Suprapubic skin (tissue), 4 donors: ENCODE measurements around the gene SHBG. TPM values are rescaled to one million over a fixed set of nuclear protein-coding genes. Genes with fewer than 3 reads are reported as not detected.
A peak's percentile ranks its signal among the peaks of the same experiment; 100 is the strongest.
"Not testable (repeated sequence)": the region's sequence is repeated elsewhere in the genome, so short reads cannot be mapped to it uniquely, and the experiment has no call there.

ENCODE experiments used
- DNase-seq, 2 donors: peaks; one replicate each; pipeline ENCODE4 v3.0.0-alpha.2; 2019; ENCODE audit warnings: low spot score in 2 of 2
- H3K27ac ChIP-seq: fragments of 200-600 bp; sonication (generic); one replicate; pipeline ENCODE4 v1.5.1; 2019
- H3K27me3 ChIP-seq: fragments of 200-600 bp; sonication (generic); one replicate; pipeline ENCODE4 v1.5.1; 2019
- H3K36me3 ChIP-seq: fragments of 200-600 bp; sonication (generic); one replicate; pipeline ENCODE4 v1.5.1; 2019
- H3K4me1 ChIP-seq: fragments of 200-600 bp; sonication (generic); one replicate; pipeline ENCODE4 v1.5.1; 2019
- H3K4me3 ChIP-seq: fragments of 200-600 bp; sonication (generic); one replicate; pipeline ENCODE4 v1.5.1; 2019; ENCODE audit warnings: mild to moderate bottlenecking
- H3K9me3 ChIP-seq: fragments of 200-600 bp; sonication (generic); one replicate; pipeline ENCODE4 v1.5.1; 2019
- EP300 ChIP-seq: sonication (generic); formaldehyde crosslinking; IDR thresholded peaks from one replicate; pipeline ENCODE4 v1.6.1; 2017; ENCODE audit warnings: antibody characterized with exemption
- POLR2A ChIP-seq, 2 donors: fragments of 450-650 bp; IDR thresholded peaks; one replicate each; pipeline ENCODE4 v1.6.1; 2017; ENCODE audit warnings: antibody characterized with exemption in 2 of 2, mild to moderate bottlenecking in 2 of 2, moderate library complexity in 2 of 2
- POLR2AphosphoS5 ChIP-seq, 3 donors: sonication (generic); formaldehyde crosslinking; IDR thresholded peaks; one replicate each; pipeline ENCODE4 v1.6.1; 2017; ENCODE audit warnings: antibody characterized with exemption in 3 of 3
- WGBS: methylation state at CpG from one replicate; pipeline ENCODE4 v1.1.5; 2018; 5-methylcytosine and 5-hydroxymethylcytosine counted together
- total RNA-seq, 4 donors: library from RNA; depleted of rRNA; stranded (reverse); fragments of >200 nt; gene quantifications; one replicate each; pipeline ENCODE4 v1.1.0, GENCODE V29; 2016
- TF ChIP-seq, protein P1 (sequence below), 2 donors: fragments of 200-600 bp in 1 of 2; fragments of 450-650 bp in 1 of 2; sonication (generic) in 1 of 2; IDR thresholded peaks; one replicate each; pipeline ENCODE4 v1.5.1; 2016 to 2019; ENCODE audit warnings: antibody characterized with exemption in 2 of 2, mild to moderate bottlenecking in 1 of 2, moderate library complexity in 1 of 2

The SHBG gene
- total RNA-seq, 4 donors from 2014 or later: not detected

DNA sequence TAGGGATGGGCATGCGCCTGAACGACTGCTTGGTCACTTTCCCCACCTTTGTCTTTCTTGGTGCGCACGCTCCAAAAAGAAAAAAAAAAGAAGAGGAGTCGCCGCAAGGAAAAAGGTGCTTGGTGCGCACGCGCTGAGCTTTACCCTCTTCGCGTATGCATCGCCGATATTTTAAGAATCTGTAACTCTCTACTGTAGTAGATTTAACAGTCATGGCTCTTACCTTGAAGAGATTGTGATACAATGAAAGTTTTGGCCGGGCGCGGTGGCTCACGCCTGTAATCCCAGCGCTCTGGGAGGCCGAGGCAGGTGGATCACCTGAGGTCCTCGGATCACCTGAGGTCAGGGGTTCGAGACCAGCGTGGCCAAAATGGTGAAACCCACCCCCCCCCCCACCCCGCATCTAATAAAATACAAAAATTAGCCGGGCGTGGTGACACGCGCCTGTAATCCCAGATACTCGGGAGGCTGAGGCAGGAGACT, 14.6 kb upstream of the SHBG start:
- H3K27me3 ChIP-seq: no peaks in the 10 kb centered on the region
- peak overlapping the region; percentile 83 for H3K4me3 ChIP-seq
- H3K4me1 ChIP-seq: peaks cover 40% of the 10 kb centered on the region
- H3K36me3 ChIP-seq: peaks cover 10% of the 10 kb centered on the region
- H3K9me3 ChIP-seq: no peaks in the 10 kb centered on the region
- DNase-seq: no peak
- 2% methylated on average over 28 of the region's 28 CpGs for WGBS
- peak overlapping the region; percentile 94 for H3K27ac ChIP-seq
- TF ChIP-seq POLR2AphosphoS5 (IDR thresholded peaks at IDR 0.05) (no peak), EP300 (no peak)
- TF ChIP-seq, protein P1, sequence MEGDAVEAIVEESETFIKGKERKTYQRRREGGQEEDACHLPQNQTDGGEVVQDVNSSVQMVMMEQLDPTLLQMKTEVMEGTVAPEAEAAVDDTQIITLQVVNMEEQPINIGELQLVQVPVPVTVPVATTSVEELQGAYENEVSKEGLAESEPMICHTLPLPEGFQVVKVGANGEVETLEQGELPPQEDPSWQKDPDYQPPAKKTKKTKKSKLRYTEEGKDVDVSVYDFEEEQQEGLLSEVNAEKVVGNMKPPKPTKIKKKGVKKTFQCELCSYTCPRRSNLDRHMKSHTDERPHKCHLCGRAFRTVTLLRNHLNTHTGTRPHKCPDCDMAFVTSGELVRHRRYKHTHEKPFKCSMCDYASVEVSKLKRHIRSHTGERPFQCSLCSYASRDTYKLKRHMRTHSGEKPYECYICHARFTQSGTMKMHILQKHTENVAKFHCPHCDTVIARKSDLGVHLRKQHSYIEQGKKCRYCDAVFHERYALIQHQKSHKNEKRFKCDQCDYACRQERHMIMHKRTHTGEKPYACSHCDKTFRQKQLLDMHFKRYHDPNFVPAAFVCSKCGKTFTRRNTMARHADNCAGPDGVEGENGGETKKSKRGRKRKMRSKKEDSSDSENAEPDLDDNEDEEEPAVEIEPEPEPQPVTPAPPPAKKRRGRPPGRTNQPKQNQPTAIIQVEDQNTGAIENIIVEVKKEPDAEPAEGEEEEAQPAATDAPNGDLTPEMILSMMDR (IDR thresholded peaks at IDR 0.05): no peak

DNA sequence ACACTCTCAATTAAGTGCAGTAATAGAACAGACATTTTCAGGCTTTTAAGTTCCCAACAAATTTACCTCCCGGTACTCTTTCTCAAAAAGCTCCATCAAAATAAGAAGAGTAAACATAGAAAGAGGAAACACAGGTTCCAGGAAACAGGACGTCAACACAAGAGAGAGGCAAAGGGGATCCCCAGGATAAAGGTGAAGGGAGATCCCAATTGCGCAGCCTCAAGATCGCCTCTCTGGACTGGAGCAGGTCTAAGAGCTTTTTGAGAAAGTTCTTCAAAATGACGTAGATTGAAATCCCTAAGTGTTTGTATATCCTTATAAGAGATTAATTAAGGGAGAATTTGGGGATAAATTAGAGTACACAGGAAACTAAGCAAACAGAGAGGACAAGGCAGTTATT, 11.3 kb upstream of the SHBG start:
- no peaks in the 10 kb centered on the region for H3K27me3 ChIP-seq
- DNase-seq: no peak
- TF ChIP-seq EP300 (no peak), POLR2A (IDR thresholded peaks at IDR 0.05) (no peak), POLR2AphosphoS5 (IDR thresholded peaks at IDR 0.05) (no peak)
- TF ChIP-seq, protein P1 (IDR thresholded peaks at IDR 0.05): no peak
- H3K27ac ChIP-seq: no peak overlapping the region
- H3K36me3 ChIP-seq: no peaks in the 10 kb centered on the region
- 88% methylated on average over 5 of the region's 5 CpGs for WGBS
- peaks cover 10% of the 10 kb centered on the region for H3K4me1 ChIP-seq
- no peaks in the 10 kb centered on the region for H3K9me3 ChIP-seq
- no peak overlapping the region for H3K4me3 ChIP-seq

DNA sequence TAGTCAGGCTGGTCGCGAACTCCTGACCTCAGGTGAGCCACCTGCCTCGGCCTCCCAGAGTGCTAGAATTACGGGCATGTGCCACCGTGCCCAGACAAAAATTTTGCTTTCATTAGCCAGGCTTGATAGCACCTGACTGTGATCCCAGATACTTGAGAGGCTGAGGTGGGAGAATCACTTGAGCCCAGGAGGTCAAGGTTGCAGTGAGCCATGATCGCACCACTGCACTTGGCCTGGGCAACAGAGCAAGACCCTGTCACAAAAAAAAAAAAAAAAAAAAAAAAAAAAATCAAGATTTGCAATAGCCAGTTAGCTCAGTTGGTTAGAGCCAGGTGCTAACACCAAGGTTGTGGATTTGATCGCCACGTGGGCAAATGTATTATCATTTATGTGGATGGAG, 9.1 kb upstream of the SHBG start:
- H3K27ac ChIP-seq: no peak overlapping the region
- H3K27me3 ChIP-seq: no peaks in the 10 kb centered on the region
- H3K4me1 ChIP-seq: no peaks in the 10 kb centered on the region
- DNase-seq: no peak
- 80% methylated on average over 8 of the region's 8 CpGs for WGBS
- no peaks in the 10 kb centered on the region for H3K36me3 ChIP-seq
- no peaks in the 10 kb centered on the region for H3K9me3 ChIP-seq
- H3K4me3 ChIP-seq: no peak overlapping the region
- TF ChIP-seq EP300: no peak
- TF ChIP-seq POLR2A (IDR thresholded peaks at IDR 0.05): no peak

DNA sequence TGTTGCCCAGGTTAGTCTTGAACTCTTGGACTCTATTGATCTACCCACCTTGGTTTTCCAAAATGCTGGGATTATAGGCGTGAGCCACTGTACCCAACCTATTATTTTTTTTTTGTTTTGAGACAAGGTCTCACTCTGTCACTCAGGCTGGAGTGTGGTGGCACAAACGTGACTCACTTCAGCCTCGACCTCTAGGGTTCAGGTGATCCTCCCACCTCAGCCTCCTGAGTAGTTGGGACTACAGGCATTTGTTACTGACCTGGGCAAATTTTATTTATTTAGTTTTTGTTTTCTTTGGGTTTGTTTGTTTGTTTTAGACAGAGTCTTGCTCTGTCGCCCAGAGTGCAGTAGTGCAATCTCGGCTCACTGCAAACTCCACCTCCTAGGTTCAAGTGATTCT, 6.3 kb upstream of the SHBG start:
- Histone ChIP-seq H3K4me1 (peaks cover 14% of the 10 kb centered on the region), H3K36me3 (no peaks in the 10 kb centered on the region), H3K4me3 (no peak overlapping the region), H3K27me3 (no peaks in the 10 kb centered on the region), H3K9me3 (no peaks in the 10 kb centered on the region), H3K27ac (no peak overlapping the region)
- no peak for DNase-seq
- TF ChIP-seq EP300 (no peak), POLR2AphosphoS5 (IDR thresholded peaks at IDR 0.05) (no peak), POLR2A (IDR thresholded peaks at IDR 0.05) (no peak)
- TF ChIP-seq, protein P1 (IDR thresholded peaks at IDR 0.05): no peak
- 88% methylated on average over 5 of the region's 5 CpGs for WGBS

DNA sequence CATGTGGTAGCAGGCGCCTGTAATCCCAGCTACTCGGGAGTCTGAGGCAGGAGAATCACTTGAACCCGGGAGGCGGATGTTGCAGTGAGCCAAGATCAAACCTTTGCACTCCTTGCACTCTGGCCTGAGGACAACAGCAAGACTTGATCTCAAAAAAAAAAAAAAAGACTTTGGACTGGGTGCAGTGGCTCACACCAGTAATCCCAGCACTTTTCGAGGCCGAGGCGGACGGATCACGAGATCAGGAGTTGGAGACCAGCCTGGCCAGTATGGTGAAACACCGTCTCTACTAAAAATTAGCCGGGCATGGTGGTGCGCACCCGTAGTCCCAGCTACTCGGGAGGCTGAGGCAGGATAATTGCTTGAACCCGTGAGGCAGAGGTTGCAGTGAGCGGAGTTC, 4.2 kb upstream of the SHBG start:
- H3K4me1 ChIP-seq: peaks cover 14% of the 10 kb centered on the region
- H3K27ac ChIP-seq, H3K9me3 ChIP-seq, H3K27me3 ChIP-seq, DNase-seq, H3K36me3 ChIP-seq, H3K4me3 ChIP-seq: not testable (repeated sequence)
- 96% methylated on average over 16 of the region's 16 CpGs for WGBS

DNA sequence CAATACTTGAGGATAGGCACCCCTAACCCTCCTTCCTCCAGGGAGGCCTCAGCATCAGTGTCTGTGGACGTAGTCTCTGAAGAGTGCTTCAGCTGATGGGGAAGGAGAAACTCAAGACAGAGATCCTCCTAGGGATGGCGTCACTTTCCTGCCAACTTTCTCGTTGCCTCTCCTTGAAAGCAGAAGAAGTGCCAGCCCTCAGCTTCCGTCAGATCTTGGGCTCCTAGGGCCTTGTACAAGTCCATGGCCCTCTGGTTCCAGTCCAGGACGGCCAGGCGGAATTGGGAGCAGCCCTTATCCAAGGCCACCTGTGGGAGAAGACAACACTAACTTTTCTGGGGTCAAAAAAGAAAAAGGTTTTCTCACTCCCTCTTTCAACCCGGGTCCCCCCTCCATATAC, 3.6 kb upstream of the SHBG start:
- H3K9me3 ChIP-seq: no peaks in the 10 kb centered on the region
- H3K27ac ChIP-seq: no peak overlapping the region
- no peaks in the 10 kb centered on the region for H3K27me3 ChIP-seq
- H3K36me3 ChIP-seq: no peaks in the 10 kb centered on the region
- 81% methylated on average over 7 of the region's 7 CpGs for WGBS
- H3K4me1 ChIP-seq: peaks cover 14% of the 10 kb centered on the region
- DNase-seq: peak in 1 of 2 donors; percentile 78
- peak overlapping the region; percentile 78 for H3K4me3 ChIP-seq
- TF ChIP-seq POLR2AphosphoS5 (IDR thresholded peaks at IDR 0.05) (no peak), POLR2A (IDR thresholded peaks at IDR 0.05) (no peak), EP300 (no peak)
- TF ChIP-seq, protein P1 (IDR thresholded peaks at IDR 0.05): no peak
